ENCODE results near the gene KSR1.

DNA sequence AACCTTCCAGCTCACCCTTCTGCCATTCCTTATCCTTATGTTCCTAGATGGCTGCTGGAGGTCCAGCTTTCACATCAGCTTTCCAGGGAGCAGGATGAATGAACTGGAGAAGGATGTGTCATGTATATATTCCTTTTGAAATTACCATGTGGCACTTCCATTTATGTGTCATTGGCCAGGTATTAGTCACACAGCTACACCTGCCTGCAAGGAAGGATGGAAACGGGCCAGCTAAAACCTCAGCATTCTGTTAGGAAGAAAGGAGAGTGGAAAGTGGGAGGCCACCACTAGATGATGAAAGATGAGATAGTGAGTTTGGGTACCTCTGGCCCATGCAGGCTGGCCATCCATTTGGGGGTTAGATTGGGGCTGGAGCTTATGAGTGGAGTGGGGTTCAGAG, 67.5 kb downstream of the KSR1 start:
- no peak for TF ChIP-seq CEBPB (IDR thresholded peaks at IDR 0.05)
- TF ChIP-seq TAF1 (IDR thresholded peaks at IDR 0.05; ENCODE audit: low read depth), result no peak
- TF ChIP-seq ZBTB7A (IDR thresholded peaks at IDR 0.05; ENCODE audit: low read depth), result no peak
- TF ChIP-seq EGR1 (IDR thresholded peaks at IDR 0.05), result no peak
- no peak for TF ChIP-seq TCF12 (IDR thresholded peaks at IDR 0.05; ENCODE audit: low read depth)
- no peak for TF ChIP-seq EP300 (IDR thresholded peaks at IDR 0.05; ENCODE audit: borderline replicate concordance)
- TF ChIP-seq, protein P1, sequence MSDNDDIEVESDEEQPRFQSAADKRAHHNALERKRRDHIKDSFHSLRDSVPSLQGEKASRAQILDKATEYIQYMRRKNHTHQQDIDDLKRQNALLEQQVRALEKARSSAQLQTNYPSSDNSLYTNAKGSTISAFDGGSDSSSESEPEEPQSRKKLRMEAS (IDR thresholded peaks at IDR 0.05), result no peak
- TF ChIP-seq YY1 (IDR thresholded peaks at IDR 0.05; ENCODE audit: low read depth), result no peak
- TF ChIP-seq, protein P2, sequence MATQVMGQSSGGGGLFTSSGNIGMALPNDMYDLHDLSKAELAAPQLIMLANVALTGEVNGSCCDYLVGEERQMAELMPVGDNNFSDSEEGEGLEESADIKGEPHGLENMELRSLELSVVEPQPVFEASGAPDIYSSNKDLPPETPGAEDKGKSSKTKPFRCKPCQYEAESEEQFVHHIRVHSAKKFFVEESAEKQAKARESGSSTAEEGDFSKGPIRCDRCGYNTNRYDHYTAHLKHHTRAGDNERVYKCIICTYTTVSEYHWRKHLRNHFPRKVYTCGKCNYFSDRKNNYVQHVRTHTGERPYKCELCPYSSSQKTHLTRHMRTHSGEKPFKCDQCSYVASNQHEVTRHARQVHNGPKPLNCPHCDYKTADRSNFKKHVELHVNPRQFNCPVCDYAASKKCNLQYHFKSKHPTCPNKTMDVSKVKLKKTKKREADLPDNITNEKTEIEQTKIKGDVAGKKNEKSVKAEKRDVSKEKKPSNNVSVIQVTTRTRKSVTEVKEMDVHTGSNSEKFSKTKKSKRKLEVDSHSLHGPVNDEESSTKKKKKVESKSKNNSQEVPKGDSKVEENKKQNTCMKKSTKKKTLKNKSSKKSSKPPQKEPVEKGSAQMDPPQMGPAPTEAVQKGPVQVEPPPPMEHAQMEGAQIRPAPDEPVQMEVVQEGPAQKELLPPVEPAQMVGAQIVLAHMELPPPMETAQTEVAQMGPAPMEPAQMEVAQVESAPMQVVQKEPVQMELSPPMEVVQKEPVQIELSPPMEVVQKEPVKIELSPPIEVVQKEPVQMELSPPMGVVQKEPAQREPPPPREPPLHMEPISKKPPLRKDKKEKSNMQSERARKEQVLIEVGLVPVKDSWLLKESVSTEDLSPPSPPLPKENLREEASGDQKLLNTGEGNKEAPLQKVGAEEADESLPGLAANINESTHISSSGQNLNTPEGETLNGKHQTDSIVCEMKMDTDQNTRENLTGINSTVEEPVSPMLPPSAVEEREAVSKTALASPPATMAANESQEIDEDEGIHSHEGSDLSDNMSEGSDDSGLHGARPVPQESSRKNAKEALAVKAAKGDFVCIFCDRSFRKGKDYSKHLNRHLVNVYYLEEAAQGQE (IDR thresholded peaks at IDR 0.05; ENCODE audit: low read depth), result no peak
